ENCODE measurements around the gene HSD17B7. TPM values are rescaled to one million over a fixed set of nuclear protein-coding genes. Genes with fewer than 3 reads are reported as not detected.
A peak's percentile ranks its signal among the peaks of the same experiment; 100 is the strongest.
"Not testable (repeated sequence)": the region's sequence is repeated elsewhere in the genome, so short reads cannot be mapped to it uniquely, and the experiment has no call there.

The HSD17B7 gene
- total RNA-seq, 1 donor from 2014 or later = 31.9 TPM

DNA sequence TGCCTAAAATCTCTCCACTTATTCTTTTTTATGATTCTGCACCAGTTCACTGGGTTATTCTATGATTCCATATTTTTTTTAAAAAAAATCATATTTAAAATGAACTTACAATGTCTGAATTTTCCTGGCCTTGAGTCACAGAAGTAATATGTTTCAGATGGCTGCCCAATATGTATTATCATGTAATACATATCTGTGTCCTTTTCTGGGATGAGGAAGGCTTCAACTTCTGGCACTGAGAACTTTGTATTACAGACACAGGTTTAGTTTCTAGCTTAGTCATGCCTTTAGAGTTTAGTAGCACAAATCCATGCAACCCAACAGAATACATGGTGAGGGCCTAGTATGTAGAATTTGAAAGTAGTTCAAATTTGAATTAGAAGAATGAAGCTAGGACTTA lies 7.8 kb upstream of the HSD17B7 start:
- DNase-seq (ENCODE audit: low spot score) = no peak
- H3K4me1 Mint-ChIP-seq (ENCODE audit: low read depth) = no peaks in the 10 kb centered on the region
- no peaks in the 10 kb centered on the region for H3K9me3 Mint-ChIP-seq
- H3K27me3 Mint-ChIP-seq (ENCODE audit: insufficient read depth) = peaks cover 13% of the 10 kb centered on the region
- H3K4me3 Mint-ChIP-seq = no peak overlapping the region
- H3K27ac Mint-ChIP-seq = no peak overlapping the region
- intact Hi-C loops (cut with micrococcal nuclease) = no loop called here
- no peaks in the 10 kb centered on the region for H3K36me3 Mint-ChIP-seq (ENCODE audit: low read depth)

DNA sequence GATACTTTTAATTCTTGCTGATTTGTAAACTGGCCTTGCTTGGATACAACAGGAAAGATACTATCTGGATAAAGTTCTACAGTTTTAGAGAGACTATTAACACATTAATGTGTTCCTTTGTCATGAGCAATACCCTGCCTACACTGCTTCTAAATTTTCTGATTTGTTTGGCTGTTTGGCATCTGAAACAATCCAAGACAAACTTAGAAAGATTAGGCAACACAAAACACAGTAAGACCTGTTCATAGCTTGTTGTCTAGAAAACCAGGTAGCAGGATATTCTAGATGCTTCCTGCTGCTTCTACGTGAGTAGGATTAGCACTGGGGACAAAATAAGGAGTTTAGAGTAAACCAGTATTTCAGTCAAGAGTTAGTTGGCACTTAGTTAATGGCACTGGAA lies 5.6 kb upstream of the HSD17B7 start:
- H3K4me3 Mint-ChIP-seq; H3K27ac Mint-ChIP-seq; H3K4me1 Mint-ChIP-seq (ENCODE audit: low read depth); DNase-seq (ENCODE audit: low spot score); H3K9me3 Mint-ChIP-seq; H3K36me3 Mint-ChIP-seq (ENCODE audit: low read depth); intact Hi-C loops (cut with micrococcal nuclease): not testable (repeated sequence)
- H3K27me3 Mint-ChIP-seq (ENCODE audit: insufficient read depth) = peaks cover 12% of the 10 kb centered on the region

DNA sequence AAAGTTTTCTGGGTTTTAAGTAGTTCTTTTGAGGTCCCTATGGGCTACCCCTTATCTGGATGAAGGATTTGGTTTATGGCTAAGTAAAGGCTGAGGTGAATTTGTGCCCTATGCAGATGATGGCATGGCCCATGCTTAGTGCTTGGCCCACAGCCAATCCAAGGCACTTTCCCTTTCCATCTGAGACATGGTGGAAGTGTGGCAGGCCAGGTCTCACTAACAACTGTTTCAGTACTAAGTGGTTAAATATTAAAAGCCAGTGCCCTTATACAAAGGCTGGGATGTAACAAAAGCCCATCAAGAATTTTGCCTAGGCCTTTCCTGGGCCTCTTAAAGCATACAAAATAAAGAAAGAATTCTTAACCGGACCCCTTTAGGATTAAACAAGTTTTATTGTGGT lies 1.7 kb upstream of the HSD17B7 start:
- H3K36me3 Mint-ChIP-seq (ENCODE audit: low read depth); H3K27me3 Mint-ChIP-seq (ENCODE audit: insufficient read depth); H3K27ac Mint-ChIP-seq; DNase-seq (ENCODE audit: low spot score); H3K4me3 Mint-ChIP-seq; intact Hi-C loops (cut with micrococcal nuclease); H3K4me1 Mint-ChIP-seq (ENCODE audit: low read depth); H3K9me3 Mint-ChIP-seq: not testable (repeated sequence)

DNA sequence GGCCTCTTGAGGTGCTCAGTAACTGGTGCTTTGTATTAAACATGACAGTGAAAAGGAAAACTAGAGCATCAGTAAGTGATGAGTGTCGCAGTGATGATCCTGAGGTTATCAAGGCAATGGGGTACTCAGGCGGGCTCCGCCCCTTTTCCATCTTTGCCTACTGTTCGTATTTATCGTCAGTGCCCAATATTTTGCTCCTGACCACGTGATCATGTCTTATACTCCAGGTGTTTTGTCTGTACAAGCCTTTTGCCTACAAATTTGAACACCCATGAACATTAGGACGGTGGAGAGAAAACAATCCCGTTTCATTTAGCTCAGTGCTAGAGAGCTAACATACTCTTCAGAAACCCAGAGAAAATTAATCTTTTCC lies 469 bp downstream of the HSD17B7 start:
- not testable (repeated sequence) for H3K36me3 Mint-ChIP-seq (ENCODE audit: low read depth); H3K9me3 Mint-ChIP-seq; H3K4me1 Mint-ChIP-seq (ENCODE audit: low read depth); H3K27me3 Mint-ChIP-seq (ENCODE audit: insufficient read depth); DNase-seq (ENCODE audit: low spot score)
- peak overlapping the region; percentile 87 for H3K4me3 Mint-ChIP-seq
- intact Hi-C loops (cut with micrococcal nuclease) = loop anchor here (5.0 kb wide), 2 partner anchors 294 to 531 kb away; partner anchors contain the start of genes NUF2 and UHMK1
- H3K27ac Mint-ChIP-seq = peak overlapping the region; percentile 92

DNA sequence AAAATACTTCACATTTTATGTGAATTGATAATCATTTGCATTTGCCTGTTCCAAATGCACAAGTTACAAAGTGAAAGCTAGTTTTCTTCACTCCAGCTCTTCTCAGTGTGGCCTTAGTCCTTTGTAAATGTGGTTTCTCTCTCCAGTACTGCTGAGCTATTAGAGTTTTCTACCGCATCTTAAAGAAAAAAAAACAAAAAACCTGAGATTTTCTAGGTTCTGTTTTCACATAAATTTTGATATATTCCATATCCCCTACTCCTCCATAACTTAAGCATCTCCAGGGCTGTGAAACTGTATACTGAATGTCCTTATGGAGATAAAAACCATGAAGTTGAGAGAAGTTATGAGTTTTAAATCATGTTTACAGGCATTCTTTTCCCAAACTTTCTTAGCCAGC lies 3.8 kb downstream of the HSD17B7 start:
- H3K27me3 Mint-ChIP-seq (ENCODE audit: insufficient read depth); H3K9me3 Mint-ChIP-seq; H3K27ac Mint-ChIP-seq; H3K4me1 Mint-ChIP-seq (ENCODE audit: low read depth); DNase-seq (ENCODE audit: low spot score); H3K4me3 Mint-ChIP-seq: not testable (repeated sequence)
- H3K36me3 Mint-ChIP-seq (ENCODE audit: low read depth) = peaks cover 12% of the 10 kb centered on the region
- intact Hi-C loops (cut with micrococcal nuclease) = loop anchor here (5.0 kb wide), 2 partner anchors 297 to 528 kb away; partner anchors contain the start of genes NUF2 and UHMK1

DNA sequence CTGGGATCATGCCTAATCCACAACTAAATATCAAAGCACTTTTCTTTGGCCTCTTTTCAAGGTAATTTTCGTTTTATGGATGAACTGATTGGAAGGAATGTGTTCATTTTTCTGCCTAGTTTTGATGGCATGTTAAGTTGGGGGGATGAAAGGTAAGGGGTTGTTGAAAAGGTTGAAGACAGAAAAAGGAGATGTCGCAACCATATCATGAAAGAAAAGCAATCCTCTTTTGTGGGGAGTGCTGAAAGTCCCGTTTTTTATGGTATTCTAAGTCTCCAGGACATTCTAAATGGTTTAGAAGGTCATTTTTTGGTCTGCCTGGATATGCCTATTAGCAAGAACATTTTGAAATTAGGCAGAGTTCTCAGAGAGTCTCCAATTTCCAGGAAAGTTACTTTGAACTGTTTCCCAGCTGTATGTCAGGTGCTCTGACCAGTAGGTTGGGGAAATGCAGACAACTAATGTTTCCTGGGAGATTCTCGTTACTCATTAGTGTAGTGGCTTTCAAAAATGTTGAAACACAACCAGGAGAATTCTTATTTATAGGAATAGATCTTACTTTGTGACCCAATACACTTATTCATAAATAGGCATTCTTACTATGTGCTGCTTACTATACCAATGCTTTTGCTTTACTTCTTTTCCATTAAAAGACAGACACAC lies 6.2 kb downstream of the HSD17B7 start:
- H3K4me1 Mint-ChIP-seq (ENCODE audit: low read depth); H3K27ac Mint-ChIP-seq; DNase-seq (ENCODE audit: low spot score); H3K27me3 Mint-ChIP-seq (ENCODE audit: insufficient read depth); intact Hi-C loops (cut with micrococcal nuclease); H3K4me3 Mint-ChIP-seq; H3K9me3 Mint-ChIP-seq: not testable (repeated sequence)
- peaks cover 24% of the 10 kb centered on the region for H3K36me3 Mint-ChIP-seq (ENCODE audit: low read depth)

DNA sequence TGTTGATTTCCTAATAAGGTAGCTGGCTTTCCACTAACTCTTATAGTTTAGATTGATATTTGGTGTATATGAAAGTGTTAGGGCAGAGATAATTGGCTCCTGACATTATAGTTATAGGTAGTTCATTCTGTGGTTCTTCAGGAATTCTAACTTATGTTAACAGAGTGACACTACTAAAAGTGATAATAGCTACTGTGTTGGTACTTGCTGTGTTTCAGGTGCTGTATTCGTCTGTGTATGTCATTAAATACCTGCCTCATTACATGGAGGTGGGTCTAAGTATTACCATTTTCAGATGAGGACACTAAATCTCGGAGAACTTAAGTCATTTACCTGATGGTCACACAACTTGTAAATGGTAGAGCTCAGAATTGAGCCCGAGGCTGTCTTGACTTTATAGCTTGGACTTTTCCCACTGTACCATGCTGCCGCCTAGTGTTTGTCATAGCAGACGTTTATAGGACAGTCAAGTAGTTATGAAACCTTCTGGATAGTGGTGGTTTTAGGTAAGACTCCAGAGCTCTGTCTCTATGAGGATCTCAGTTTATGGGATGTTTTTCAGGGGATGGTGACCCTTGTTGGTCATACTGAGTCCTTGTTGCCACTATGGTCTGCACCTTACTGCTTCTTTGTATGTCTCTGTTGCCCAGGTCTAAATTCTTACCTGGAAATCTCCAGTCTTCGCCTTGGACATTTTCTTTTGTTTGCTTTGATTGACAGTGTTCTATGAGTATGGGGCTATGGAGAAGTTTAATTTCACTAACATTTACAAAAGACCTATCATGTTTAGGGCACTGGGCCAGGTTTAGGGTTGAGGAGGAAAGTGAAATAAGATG lies 9.7 kb downstream of the HSD17B7 start:
- H3K4me3 Mint-ChIP-seq; H3K9me3 Mint-ChIP-seq; H3K4me1 Mint-ChIP-seq (ENCODE audit: low read depth); H3K27me3 Mint-ChIP-seq (ENCODE audit: insufficient read depth); H3K27ac Mint-ChIP-seq; DNase-seq (ENCODE audit: low spot score); intact Hi-C loops (cut with micrococcal nuclease): not testable (repeated sequence)
- peaks cover 20% of the 10 kb centered on the region for H3K36me3 Mint-ChIP-seq (ENCODE audit: low read depth)

DNA sequence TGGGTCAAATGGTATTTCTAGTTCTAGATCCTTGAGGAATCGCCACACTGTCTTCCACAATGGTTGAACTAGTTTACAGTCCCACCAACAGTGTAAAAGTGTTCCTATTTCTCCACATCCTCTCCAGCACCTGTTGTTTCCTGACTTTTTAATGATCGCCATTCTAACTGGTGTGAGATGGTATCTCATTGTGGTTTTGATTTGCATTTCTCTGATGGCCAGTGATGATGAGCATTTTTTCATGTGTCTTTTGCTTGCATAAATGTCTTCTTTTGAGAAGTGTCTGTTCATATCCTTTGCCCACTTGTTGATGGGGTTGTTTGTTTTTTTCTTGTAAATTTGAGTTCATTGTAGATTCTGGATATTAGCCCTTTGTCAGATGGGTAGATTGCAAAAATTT lies 17.0 kb downstream of the HSD17B7 start:
- H3K27me3 Mint-ChIP-seq (ENCODE audit: insufficient read depth); H3K27ac Mint-ChIP-seq; intact Hi-C loops (cut with micrococcal nuclease); H3K9me3 Mint-ChIP-seq; H3K4me3 Mint-ChIP-seq; H3K4me1 Mint-ChIP-seq (ENCODE audit: low read depth); DNase-seq (ENCODE audit: low spot score): not testable (repeated sequence)
- H3K36me3 Mint-ChIP-seq (ENCODE audit: low read depth) = peaks cover 36% of the 10 kb centered on the region

DNA sequence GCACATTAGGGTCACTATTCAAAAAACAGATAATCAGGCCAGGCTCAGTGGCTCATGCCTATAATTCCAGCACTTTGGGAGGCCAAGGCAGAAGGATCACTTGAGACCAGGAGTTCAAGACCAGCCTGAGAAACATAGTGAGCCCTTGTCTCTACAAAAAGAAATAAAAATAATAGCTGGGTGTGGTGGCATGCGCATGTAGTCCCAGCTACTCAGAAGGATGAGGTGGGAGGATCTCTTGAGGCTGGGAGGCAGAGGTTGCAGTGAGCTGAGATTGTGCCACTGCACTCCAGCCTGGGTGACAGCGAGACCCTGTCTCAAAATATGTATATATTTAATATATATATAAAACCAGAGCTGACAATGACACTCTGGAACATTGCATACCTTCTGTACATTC lies 21.9 kb downstream of the HSD17B7 start:
- H3K4me1 Mint-ChIP-seq (ENCODE audit: low read depth); H3K27ac Mint-ChIP-seq; H3K27me3 Mint-ChIP-seq (ENCODE audit: insufficient read depth); intact Hi-C loops (cut with micrococcal nuclease); DNase-seq (ENCODE audit: low spot score); H3K9me3 Mint-ChIP-seq; H3K4me3 Mint-ChIP-seq: not testable (repeated sequence)
- peaks cover 23% of the 10 kb centered on the region for H3K36me3 Mint-ChIP-seq (ENCODE audit: low read depth)

DNA sequence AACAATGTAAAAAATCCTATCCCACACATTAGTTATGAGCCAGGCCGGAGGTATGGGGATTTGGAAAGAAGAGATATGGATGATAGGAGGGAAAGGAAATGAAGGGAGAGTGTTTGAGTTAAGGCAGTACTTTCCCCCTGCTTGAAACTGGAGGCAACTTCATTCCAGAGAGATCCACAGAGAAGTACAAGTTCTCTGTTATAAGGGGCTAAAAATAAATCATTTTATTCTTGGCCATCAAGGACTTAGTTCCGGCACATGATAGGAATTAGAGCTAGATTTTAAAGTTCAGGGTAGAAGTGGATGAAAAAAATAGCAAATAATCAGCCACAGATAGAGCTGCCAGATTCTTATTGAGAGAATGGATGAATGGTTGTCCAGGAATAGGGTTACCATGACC lies 27.6 kb downstream of the HSD17B7 start:
- H3K36me3 Mint-ChIP-seq (ENCODE audit: low read depth); intact Hi-C loops (cut with micrococcal nuclease); H3K9me3 Mint-ChIP-seq; DNase-seq (ENCODE audit: low spot score); H3K4me3 Mint-ChIP-seq; H3K27me3 Mint-ChIP-seq (ENCODE audit: insufficient read depth); H3K27ac Mint-ChIP-seq: not testable (repeated sequence)
- H3K4me1 Mint-ChIP-seq (ENCODE audit: low read depth) = peaks cover 14% of the 10 kb centered on the region

DNA sequence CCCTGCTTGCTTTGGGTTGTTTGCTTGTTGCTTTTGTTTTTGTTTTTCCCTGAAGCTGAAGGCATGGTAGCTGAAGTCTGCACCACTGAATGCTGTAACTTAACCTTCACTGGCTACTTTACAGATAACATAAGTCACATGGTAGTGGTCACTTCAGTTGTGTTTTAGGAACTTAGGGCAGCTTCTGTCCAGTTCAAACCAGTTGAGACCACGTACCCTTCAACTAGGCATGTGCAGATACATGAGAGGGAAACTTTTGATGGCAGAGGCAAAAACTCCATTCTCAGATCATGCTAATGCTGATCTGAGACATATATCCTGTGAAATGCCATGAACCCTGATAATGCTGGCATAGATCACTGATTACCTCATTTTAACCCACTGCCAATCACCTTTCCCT lies 28.2 kb downstream of the HSD17B7 start:
- H3K27ac Mint-ChIP-seq; H3K36me3 Mint-ChIP-seq (ENCODE audit: low read depth); H3K4me3 Mint-ChIP-seq; intact Hi-C loops (cut with micrococcal nuclease); DNase-seq (ENCODE audit: low spot score); H3K27me3 Mint-ChIP-seq (ENCODE audit: insufficient read depth); H3K9me3 Mint-ChIP-seq: not testable (repeated sequence)
- H3K4me1 Mint-ChIP-seq (ENCODE audit: low read depth) = peaks cover 18% of the 10 kb centered on the region

DNA sequence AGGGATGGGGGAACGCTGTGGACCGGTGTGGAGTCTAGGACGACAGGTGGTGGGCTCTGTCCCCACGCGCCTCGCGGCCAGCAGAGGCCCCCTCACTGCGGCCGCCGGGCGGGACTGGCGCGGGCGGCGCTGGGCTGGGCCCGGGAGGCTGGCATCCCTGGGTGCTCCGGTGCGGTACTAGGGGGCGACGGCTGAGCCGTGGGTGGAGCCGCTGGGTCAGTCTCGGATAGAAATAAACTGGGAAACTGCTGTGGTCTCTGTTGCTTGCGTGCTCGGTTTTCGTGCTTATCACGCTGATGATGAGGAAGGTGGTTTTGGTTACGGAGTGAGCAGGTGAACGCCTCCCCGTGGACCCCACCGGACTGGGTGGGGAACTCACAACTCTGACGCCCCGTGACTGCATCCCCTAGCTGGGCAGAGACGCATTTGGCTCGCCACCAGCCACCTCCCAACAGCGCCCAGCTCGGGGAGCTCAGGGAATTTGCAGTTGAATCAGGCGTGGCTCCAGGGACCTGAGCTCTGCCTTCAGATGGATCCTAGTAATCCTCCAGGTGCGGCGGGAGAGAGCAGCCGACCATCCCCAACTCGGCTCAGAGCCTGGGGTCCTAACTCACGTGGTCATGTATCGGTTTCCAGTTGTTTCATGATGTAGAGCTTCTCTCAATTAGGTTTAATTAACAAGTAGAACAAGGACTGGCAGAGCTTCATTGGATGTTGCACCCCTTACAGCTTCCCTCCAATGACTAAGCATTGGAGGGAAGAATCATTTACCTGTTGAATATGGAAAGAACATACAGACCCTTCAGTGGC lies 32.1 kb downstream of the HSD17B7 start:
- Mint-ChIP-seq H3K27ac (no peak overlapping the region), H3K27me3 (ENCODE audit: insufficient read depth) (peaks cover 13% of the 10 kb centered on the region), H3K36me3 (ENCODE audit: low read depth) (peaks cover 3% of the 10 kb centered on the region), H3K4me1 (ENCODE audit: low read depth) (peaks cover 18% of the 10 kb centered on the region), H3K4me3 (peak overlapping the region; percentile 49), H3K9me3 (peaks cover 3% of the 10 kb centered on the region)
- intact Hi-C loops (cut with micrococcal nuclease) = no loop called here
- no peak for DNase-seq (ENCODE audit: low spot score)

DNA sequence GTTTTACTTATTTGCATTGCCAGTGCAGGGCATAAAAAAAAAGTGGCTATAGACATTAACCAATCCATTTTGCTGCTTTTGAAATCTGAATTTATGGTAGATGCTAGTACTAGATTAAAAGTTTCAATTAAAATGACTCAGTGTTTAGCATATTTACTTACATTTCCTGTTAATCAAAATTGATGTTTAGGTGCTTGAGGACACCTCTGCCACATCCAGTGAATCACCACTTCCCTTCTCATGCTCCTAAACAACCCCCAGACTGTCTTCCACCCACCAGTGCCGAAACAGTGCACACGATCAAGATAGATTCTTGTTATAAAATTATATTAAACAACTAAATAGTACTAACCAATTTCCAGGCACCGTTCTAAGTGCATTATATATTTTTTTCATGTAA lies 32.7 kb downstream of the HSD17B7 start:
- intact Hi-C loops (cut with micrococcal nuclease) = no loop called here
- DNase-seq (ENCODE audit: low spot score) = no peak
- H3K9me3 Mint-ChIP-seq = peaks cover 3% of the 10 kb centered on the region
- no peak overlapping the region for H3K27ac Mint-ChIP-seq
- peaks cover 18% of the 10 kb centered on the region for H3K4me1 Mint-ChIP-seq (ENCODE audit: low read depth)
- H3K4me3 Mint-ChIP-seq = no peak overlapping the region
- peaks cover 13% of the 10 kb centered on the region for H3K27me3 Mint-ChIP-seq (ENCODE audit: insufficient read depth)
- peaks cover 3% of the 10 kb centered on the region for H3K36me3 Mint-ChIP-seq (ENCODE audit: low read depth)

All from activated T-helper 1 cell treated with anti-CD3 and anti-CD28 coated beads, Interleukin-12 subunit alpha, Interleukin-12 subunit beta, Interleukin-2, Interleukin-4 antibody, amounts not matched to agents 30 ng/mL and 10 ng/mL and 1 ng/mL, durations not matched to agents 14 hours and 24 hours and 36 hours (primary cell).